22Rv1 (cell line): Measurements from ENCODE around the gene LMBR1.
A peak's percentile ranks its signal among the peaks of the same experiment; 100 is the strongest.

Experiments
- H3K27ac ChIP-seq: fragments of 450-650 bp; 2 replicates; pipeline ENCODE4 v1.5.1; 2017
- ZFX ChIP-seq: fragments of 450-650 bp; IDR thresholded peaks from 2 replicates; pipeline ENCODE4 v1.6.1; 2017; ENCODE audit warnings: antibody characterized with exemption, borderline replicate concordance
- TF ChIP-seq, protein P1 (sequence below): fragments of 450-650 bp; IDR thresholded peaks from 2 replicates; pipeline ENCODE4 v1.5.1; 2017; ENCODE audit warnings: mild to moderate bottlenecking

Gene LMBR1

GRCh38 chr7:156896388-156897022 is 3.5 kb upstream of the LMBR1 start:
- TF ChIP-seq, protein P1, sequence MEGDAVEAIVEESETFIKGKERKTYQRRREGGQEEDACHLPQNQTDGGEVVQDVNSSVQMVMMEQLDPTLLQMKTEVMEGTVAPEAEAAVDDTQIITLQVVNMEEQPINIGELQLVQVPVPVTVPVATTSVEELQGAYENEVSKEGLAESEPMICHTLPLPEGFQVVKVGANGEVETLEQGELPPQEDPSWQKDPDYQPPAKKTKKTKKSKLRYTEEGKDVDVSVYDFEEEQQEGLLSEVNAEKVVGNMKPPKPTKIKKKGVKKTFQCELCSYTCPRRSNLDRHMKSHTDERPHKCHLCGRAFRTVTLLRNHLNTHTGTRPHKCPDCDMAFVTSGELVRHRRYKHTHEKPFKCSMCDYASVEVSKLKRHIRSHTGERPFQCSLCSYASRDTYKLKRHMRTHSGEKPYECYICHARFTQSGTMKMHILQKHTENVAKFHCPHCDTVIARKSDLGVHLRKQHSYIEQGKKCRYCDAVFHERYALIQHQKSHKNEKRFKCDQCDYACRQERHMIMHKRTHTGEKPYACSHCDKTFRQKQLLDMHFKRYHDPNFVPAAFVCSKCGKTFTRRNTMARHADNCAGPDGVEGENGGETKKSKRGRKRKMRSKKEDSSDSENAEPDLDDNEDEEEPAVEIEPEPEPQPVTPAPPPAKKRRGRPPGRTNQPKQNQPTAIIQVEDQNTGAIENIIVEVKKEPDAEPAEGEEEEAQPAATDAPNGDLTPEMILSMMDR = no peak
- no peak for TF ChIP-seq ZFX
- no peak overlapping the region for H3K27ac ChIP-seq

DNA sequence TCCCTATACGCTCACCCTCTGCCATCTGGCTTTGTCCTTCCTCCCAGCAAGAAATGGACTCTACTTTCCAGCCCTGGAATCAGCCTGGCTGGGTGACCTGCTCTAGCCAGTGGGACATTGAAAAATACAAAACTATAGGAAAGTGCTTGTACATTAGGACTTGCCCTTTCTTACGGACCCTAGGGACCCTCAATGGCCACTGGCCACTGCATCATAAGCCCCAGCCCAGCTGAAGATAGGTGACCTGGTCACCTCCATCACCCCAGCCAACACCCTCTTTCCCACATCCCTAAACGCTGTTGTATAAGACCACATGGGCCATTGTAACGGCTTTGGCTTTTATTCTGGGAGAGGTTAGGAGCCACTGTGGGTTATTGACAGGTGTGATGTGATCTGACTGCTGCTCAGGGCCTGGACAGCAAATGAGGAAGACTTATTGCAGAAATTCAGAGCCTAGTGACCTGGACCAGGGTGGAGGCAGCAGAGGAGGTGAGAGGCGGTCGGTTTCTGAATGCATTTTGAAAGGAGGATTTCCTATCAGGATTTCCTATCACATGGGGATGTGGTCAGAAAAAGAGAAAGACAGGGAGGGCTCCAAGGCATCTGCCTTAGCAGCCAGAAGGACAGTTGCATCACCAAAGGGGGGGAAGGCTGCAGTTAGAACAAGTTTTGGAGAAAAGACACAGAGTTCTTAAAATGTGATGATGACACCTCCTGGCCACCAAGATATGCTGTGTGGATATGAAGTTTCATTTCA is 2.2 kb upstream of the LMBR1 start:
- TF ChIP-seq, protein P1 = no peak
- TF ChIP-seq ZFX = no peak
- no peak overlapping the region for H3K27ac ChIP-seq

DNA sequence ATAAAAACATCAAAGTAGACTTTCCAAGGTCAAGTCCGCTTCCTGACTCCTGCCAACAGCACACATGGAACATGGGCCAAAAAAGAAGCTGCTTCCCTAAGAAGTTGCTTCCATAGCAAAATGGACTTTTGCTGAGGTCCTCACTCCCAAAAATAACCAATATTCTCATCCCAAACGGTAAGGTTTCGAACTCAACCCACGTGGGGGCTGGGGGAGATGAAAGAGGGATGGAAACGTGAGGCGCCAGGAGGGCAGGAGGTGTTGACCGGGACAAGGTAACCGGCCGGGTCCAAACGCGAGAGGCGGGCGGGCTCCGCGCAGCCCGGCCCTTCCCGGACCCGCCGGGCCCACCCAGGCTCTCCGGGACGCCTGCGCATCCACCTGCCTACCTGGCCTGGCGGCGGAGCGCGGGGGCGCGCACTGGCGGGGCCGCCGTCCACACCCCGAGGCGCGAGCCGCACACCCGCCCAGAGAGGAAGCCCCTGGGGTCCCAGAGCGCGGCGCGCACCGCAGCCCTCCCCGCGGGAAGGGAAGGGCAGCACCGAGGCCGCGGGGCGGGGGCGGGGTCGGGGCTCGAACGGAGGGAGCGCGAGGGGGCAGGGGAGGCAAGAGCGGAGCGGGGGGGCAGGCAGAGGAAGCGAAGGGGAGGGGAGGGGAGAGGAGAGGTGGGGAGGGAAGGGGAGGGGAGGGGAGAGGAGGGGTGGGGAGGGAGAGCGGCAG is 742 bp downstream of the LMBR1 start:
- peak overlapping the region; percentile 86 for H3K27ac ChIP-seq
- TF ChIP-seq ZFX = no peak
- TF ChIP-seq, protein P1 = no peak

- H3K27ac ChIP-seq = no peak overlapping the region
- TF ChIP-seq, protein P1 = no peak
- TF ChIP-seq ZFX = no peak
Observed at GRCh38 chr7:156889746-156890145, 3.2 kb downstream of the LMBR1 start.

DNA sequence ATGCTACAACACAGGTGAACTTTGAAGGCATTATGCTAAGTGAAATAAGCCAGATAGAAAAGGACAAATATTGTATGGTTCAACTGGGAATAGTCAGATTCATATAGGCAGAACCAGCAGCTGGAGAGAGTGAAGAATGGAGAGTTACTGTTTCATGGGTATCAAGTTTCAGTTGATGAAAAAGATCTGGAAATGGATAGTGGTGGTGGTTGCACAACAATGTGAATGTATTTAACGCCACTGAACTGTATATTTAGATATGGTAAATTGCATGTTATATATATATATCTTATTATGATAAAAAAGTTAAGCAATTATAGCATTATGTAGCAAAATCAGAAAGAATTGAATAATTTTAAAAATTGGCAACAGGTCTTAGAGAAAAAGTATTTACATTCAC is 3.9 kb downstream of the LMBR1 start:
- H3K27ac ChIP-seq = no peak overlapping the region
- TF ChIP-seq ZFX = no peak
- TF ChIP-seq, protein P1 = no peak

DNA sequence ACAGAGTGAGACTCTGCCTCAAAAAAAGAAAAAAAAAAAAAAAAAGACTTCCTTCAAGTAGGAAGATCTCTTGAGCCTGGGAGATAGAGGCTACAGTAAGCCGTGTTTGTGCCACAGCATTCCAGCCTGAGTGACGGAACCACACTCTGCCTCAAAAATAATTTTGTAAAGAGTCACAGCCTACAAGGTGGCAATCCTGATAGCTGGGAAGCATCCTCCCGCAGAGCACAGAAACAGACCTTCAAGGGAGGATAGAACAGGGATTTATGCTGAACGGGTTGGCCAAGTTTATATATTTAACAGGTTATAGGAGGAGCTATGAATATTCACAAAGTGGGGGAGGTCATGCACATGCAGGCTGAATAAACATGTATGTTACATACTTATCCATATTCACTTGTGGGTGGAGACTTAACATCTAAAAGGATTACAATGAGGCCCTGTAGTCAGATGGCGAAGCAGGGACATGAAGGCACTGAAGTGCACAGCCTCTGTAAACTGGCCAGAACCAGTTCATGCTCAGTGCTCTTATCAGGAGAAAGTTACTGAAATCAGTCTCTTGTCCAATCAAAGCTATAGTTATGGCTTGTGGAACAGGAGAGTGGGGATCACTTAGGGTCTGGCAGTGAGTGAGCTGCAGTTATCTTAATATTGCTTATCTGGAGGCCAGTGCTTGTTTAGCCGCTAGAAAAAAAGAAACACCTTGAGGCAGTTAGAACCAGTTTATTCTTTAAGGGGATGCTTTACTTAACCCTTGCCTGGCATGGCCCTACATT is 6.8 kb downstream of the LMBR1 start:
- TF ChIP-seq, protein P1 = no peak
- TF ChIP-seq ZFX = no peak
- H3K27ac ChIP-seq = no peak overlapping the region
